GM19328 (cell line): ENCODE results near the gene CD38.
"Not testable (repeated sequence)": the region's sequence is repeated elsewhere in the genome, so short reads cannot be mapped to it uniquely, and the experiment has no call there.

Experiments used
- ATAC-seq: cut with Tn5 transposase; IDR thresholded peaks from one replicate; pipeline ENCODE4 v1.9.1; 2021; ENCODE audit warnings: mild to moderate bottlenecking, moderate library complexity; ENCODE audit not compliant: unreplicated experiment

The CD38 gene

GRCh38 chr4:15778289-15779241, at the start of gene CD38:
TSS of gene CD38 (plus strand) at chr4:15778328. CDS start at chr4:15778415, 87 bp downstream.
- ATAC-seq = peak; percentile 55

GRCh38 chr4:15729910-15730533, 48.1 kb upstream of the CD38 start:
- no peak for ATAC-seq

DNA sequence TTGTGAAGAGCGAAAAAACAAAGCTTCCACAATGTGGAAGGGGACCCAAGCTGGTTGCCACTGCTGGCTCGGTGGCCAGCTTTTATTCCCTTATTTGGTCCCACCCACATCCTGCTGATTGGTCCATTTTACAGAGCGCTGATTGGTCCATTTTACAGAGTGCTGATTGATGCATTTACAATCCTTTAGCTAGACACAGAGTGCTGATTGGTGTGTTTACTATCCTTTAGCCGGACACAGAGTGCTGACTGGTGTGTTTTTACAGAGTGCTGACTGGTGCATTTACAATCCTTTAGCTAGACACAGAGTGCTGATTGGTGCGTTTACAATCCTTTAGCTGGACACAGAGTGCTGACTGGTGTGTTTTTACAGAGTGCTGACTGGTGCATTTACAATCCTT, 45.1 kb upstream of the CD38 start:
- not testable (repeated sequence) for ATAC-seq

DNA sequence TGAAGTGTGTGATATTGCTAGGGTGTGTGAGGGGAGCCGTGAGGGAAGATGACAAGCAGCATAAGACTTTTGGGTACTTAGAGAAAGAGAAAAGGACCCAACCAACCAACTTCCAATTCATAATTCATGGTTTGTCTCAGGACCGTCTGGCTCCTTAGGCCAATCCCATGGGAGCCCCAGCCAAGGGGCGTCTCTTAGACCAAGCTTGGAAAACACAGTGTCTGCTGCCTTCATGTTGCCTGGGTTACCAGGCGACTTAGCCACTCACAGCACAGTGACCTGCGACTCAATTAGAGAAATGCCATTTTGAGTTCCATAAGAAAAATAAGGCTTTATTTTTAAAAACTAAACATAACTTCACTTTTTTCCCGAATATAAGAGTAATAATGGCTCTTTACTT, 42.6 kb upstream of the CD38 start:
- no peak for ATAC-seq

- no peak for ATAC-seq
Measured at GRCh38 chr4:15736514-15737050, 41.5 kb upstream of the CD38 start.

GRCh38 chr4:15737255-15737654, 40.9 kb upstream of the CD38 start:
- no peak for ATAC-seq

- no peak for ATAC-seq
Measured at GRCh38 chr4:15738877-15739276, 39.3 kb upstream of the CD38 start.

- no peak for ATAC-seq
Measured at GRCh38 chr4:15740764-15741404, 37.2 kb upstream of the CD38 start.

- ATAC-seq = no peak
Measured at GRCh38 chr4:15742083-15742582, 36.0 kb upstream of the CD38 start.

GRCh38 chr4:15742637-15743036, 35.5 kb upstream of the CD38 start:
- ATAC-seq = no peak

GRCh38 chr4:15744016-15744545, 34.0 kb upstream of the CD38 start:
- ATAC-seq = no peak

DNA sequence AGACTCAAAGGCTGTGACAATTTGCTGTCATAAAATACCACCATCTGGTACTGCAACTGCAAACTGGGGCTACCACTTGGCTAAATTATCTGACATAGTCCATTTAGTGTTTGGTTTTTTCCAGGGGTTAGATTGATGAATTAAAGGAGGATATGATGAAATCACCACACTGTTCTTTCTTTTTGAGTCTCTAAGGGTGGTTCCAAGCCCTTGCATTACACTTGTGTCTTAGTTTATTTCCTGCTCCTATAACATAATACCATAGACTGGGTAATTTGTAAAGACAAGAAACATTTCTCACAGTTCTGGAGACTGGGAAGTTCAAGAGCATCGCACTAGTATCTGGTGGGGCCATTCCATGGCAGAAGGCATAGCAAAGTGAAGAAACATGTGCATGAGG, 32.0 kb upstream of the CD38 start:
- no peak for ATAC-seq

GRCh38 chr4:15749001-15749400, 29.1 kb upstream of the CD38 start:
- no peak for ATAC-seq

GRCh38 chr4:15751153-15751552, 27.0 kb upstream of the CD38 start:
- ATAC-seq = no peak

DNA sequence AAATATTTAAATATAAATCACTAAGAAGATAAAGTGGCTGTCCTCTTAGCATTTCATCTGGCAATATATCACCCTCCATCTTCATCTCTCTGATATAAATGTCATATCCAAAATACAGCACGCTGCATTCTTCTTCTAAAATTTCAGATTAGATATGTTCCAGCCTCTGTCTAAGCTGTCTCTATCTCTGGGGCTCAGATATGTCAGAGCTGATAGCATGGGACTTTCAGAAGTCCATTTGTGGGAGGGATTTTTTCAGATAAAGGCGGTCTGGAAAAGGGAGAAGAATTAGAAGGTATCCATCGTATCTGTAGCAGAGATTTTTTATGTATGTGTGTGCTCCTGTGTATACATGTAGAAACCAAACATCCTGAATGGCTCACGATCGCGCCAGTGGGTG, 25.0 kb upstream of the CD38 start:
- ATAC-seq = no peak

DNA sequence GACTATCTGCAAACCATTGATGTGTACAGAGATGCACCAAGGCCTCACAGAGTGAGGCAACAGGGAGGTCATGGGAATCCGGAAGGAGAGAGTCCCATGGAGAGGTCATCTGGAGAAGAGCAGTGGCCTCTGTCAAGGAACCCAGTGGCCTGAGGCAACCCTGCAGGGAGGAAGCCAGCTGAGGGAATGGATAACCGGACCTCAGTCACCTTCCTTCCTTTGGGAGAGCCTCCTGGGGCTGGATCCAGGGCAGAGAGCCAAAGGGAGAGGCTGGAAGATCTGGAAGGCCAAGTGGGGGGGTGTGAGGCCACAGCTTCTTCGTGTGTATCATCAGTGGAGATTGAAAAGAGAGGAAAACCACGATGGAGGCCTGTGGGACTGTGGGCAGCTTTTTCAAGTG, 24.3 kb upstream of the CD38 start:
- no peak for ATAC-seq

- ATAC-seq = no peak
Measured at GRCh38 chr4:15754323-15754722, 23.8 kb upstream of the CD38 start.

DNA sequence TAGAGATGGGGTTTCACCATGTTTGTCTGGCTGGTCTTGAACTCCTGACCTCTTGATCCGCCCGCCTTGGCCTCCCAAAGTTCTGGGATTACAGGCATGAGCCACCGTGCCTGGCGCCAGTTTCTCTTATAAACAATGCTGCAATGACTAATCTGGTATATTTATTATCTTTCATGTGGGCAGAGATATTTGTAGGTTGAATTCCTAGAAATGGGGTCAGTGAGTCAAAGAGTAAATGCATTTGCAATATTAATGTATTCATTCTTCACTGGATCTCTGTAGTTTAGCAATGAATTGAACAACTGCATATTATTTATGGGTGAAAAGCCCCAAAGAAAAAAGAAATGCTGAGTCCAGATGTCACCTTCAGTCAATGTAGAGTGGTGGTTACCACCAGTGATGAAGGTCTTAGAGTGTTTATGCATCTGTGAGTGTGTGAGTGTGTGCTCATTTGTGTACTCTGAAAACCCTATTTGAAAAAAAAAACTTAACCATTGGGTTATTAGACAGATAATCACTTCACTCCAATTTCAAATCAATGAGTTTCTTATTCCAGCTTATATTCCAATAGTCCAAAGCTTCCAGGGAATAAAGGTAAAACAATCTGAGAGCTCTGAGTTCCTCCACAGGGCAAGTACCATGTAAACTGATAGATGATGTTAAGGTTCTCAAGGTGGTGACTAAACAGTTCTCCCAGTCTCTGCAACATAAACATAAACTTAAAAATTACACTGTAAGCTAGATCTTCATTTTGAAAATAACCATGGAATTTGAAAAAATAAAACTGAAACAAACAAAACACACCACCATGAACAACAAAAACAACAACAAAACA, 22.6 kb upstream of the CD38 start:
- peak; percentile 10 for ATAC-seq

DNA sequence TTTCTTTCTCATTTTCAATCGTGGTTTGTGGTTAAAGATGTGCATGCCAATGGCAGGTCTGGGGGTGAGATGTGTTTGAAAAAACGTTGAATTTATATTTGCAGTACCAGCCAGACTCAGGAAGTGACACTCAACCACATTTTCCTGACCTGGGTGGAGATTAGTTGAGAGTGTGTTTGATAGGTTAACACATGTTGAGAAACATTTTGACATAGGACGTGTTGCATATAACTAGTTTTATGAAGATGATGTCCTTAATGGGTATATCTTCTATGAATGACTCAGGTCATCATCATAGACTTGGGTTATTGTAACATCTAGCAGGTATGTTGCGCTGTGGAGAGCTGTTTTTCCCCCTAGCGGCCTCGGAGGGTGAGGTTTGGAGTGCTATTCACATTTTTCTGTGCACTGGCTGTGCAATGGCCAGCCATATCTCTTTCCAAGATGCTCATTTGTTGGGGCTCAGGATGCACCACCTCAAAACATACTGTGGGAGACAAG, 21.7 kb upstream of the CD38 start:
- ATAC-seq = peak; percentile 78

GRCh38 chr4:15757054-15757453, 21.1 kb upstream of the CD38 start:
- no peak for ATAC-seq
